GM12878 (cell line): ENCODE data around the gene CLDN5. TPM values are rescaled to one million over a fixed set of nuclear protein-coding genes. Genes with fewer than 3 reads are reported as not detected.
A peak's percentile ranks its signal among the peaks of the same experiment; 100 is the strongest.

Experiments
- ATAC-seq: fragments of 200-7000 bp; cut with Tn5 transposase; 3 replicates; pipeline ENCODE4 v1.9.1; 2020; ENCODE audit warnings: mild to moderate bottlenecking, moderate library complexity
- BruUV-seq: library from RNA; stranded (reverse); fragments of 400-500 nt; replicated peaks from 2 replicates; lab custom pipeline; 2021; lab: Mats Ljungman, UMichigan
- CTCF ChIA-PET: fragments of 300-600 bp; sonication (Branson Sonifier 250); formaldehyde crosslinking; extraction: SDS; loops from one replicate; lab custom pipeline; 2021; ENCODE audit warnings: inconsistent platforms; lab: Yijun Ruan, JAX
- POLR2A ChIA-PET: fragments of 350-600 bp; formaldehyde crosslinking; extraction: SDS; loops from one replicate; lab custom pipeline; 2021; ENCODE audit warnings: inconsistent platforms; lab: Charles Lee
- RAD21 ChIA-PET: fragments of 300-600 bp; sonication (Branson Sonifier 250); formaldehyde crosslinking; loops from one replicate; lab custom pipeline; 2023; ENCODE audit warnings: antibody characterized with exemption; ENCODE audit not compliant: unreplicated experiment; lab: Charles Lee
- SMC1A ChIA-PET: fragments of 300-600 bp; sonication (Branson Sonifier 250); formaldehyde crosslinking; loops from one replicate; lab custom pipeline; 2023; ENCODE audit not compliant: unreplicated experiment, uncharacterized antibody; lab: Charles Lee
- DNase-seq: peaks from one replicate; pipeline ENCODE4 v3.0.0-alpha.2; 2011; ENCODE audit warnings: low read depth, low spot score
- FAIRE-seq: peaks from 3 replicates; lab custom pipeline; 2011; peaks lifted over from hg19 to GRCh38; lab: Jason Lieb, UNC
- H2AFZ ChIP-seq: 2 replicates; pipeline ENCODE4 v1.6.0; 2011; ENCODE audit warnings: low read depth, low read length, control low read depth; ENCODE audit not compliant: control insufficient read depth
- H3K27ac ChIP-seq: 2 replicates; pipeline ENCODE4 v1.5.1; 2011; ENCODE audit warnings: control low read depth; ENCODE audit not compliant: control insufficient read depth, insufficient read depth
- H3K27me3 ChIP-seq, 2 experiments: replicated peaks in 1 of 2; 2 replicates each; pipeline versions ENCODE4 v1.6.0 to v1.6.1; 2011; ENCODE audit warnings: low read length in 1 of 2; ENCODE audit not compliant: control insufficient read depth in 2 of 2, insufficient read depth in 2 of 2
- H3K36me3 ChIP-seq, 2 experiments: 2 replicates each; pipeline ENCODE4 v1.5.1; 2011; ENCODE audit warnings: low read length in 1 of 2; ENCODE audit not compliant: control insufficient read depth in 2 of 2, insufficient read depth in 2 of 2
- H3K4me1 ChIP-seq: 2 replicates; pipeline ENCODE4 v1.6.1; 2011; ENCODE audit warnings: mild to moderate bottlenecking, low read length, moderate library complexity, mixed read lengths; ENCODE audit not compliant: control insufficient read depth, insufficient read depth
- H3K4me2 ChIP-seq: 2 replicates; pipeline ENCODE4 v1.6.0; 2011; ENCODE audit warnings: control low read depth; ENCODE audit not compliant: control insufficient read depth, insufficient read depth
- H3K4me3 ChIP-seq: fragments of 200-600 bp; sonication (generic); 2 replicates; pipeline ENCODE4 v1.5.1; 2016
- H3K79me2 ChIP-seq: 2 replicates; pipeline ENCODE4 v1.6.0; 2011; ENCODE audit warnings: low read length; ENCODE audit not compliant: control insufficient read depth, insufficient read depth
- H3K9ac ChIP-seq: 2 replicates; pipeline ENCODE4 v1.8.0; 2011; ENCODE audit warnings: low read length, control low read depth, mixed read lengths; ENCODE audit not compliant: control insufficient read depth, insufficient read depth
- H3K9me3 ChIP-seq: replicated peaks from 3 replicates; pipeline ENCODE4 v1.5.1; 2011; ENCODE audit warnings: mild to moderate bottlenecking, low read length; ENCODE audit not compliant: control insufficient read depth, insufficient read depth
- H4K20me1 ChIP-seq: 2 replicates; pipeline ENCODE4 v1.6.0; 2011; ENCODE audit not compliant: control insufficient read depth, insufficient read depth
- BRCA1 ChIP-seq: IDR thresholded peaks from 2 replicates; pipeline ENCODE4 v1.6.1; 2011; ENCODE audit warnings: low read depth, low read length, improper control_type of control experiment
- POLR2AphosphoS2 ChIP-seq: IDR thresholded peaks from 2 replicates; pipeline ENCODE4 v1.6.1; 2011; ENCODE audit warnings: low read depth, mild to moderate bottlenecking, low read length, improper control_type of control experiment, moderate library complexity
- RBBP5 ChIP-seq: fragments of 200-600 bp; sonication (generic); conservative IDR thresholded peaks from 2 replicates; pipeline ENCODE4 v1.6.1; 2016
- RUNX3 ChIP-seq: IDR thresholded peaks from 2 replicates; pipeline ENCODE4 v1.6.1; 2012; ENCODE audit warnings: low read length, inconsistent platforms
- TBL1XR1 ChIP-seq: IDR thresholded peaks from 2 replicates; pipeline ENCODE4 v1.6.1; 2012; ENCODE audit warnings: low read depth, low read length, improper control_type of control experiment
- ZZZ3 ChIP-seq: IDR thresholded peaks from 2 replicates; pipeline ENCODE4 v1.6.1; 2011; ENCODE audit warnings: low read depth; ENCODE audit not compliant: control insufficient read depth, insufficient read length
- WGBS: methylation state at CpG from one replicate; pipeline ENCODE4 v1.1.6; 2016; ENCODE audit warnings: low lambda C conversion rate; ENCODE audit not compliant: insufficient replicate concordance, insufficient coverage; ENCODE audit errors: missing lambda C conversion rate; 5-methylcytosine and 5-hydroxymethylcytosine counted together
- in situ Hi-C: fragments of 300-500 bp; cut with MboI; formaldehyde crosslinking; loops from 9 replicates; pipeline ENCODE4 v1.14.3; 2018; ENCODE audit warnings: mixed read lengths
- intact Hi-C: fragments of 100-400 bp; cut with micrococcal nuclease; formaldehyde crosslinking; loops from one replicate; pipeline ENCODE4 v1.14.2; 2022; ENCODE audit not compliant: unreplicated experiment
- polyA plus RNA-seq, 11 experiments: library from polyadenylated mRNA; depleted of rRNA in 4 of 11; unstranded in 6 of 11; stranded (reverse) in 5 of 11; fragments of >200 nt; fragmentation: Nextera tagmentation in 4 of 11; fragmentation: Illumina TruSeq in 1 of 11; extraction: Ambion mirVana in 4 of 11; extraction: Trizol in 1 of 11; gene quantifications; 1 replicate in 1 of 11; 2 replicates in 10 of 11; pipeline versions ENCODE4 v1.2.1 to v1.2.3, GENCODE V29; 2011 to 2016; ENCODE audit warnings: inconsistent platforms in 2 of 11, missing spikeins in 2 of 11, low read depth in 1 of 11
- total RNA-seq, 4 experiments: library from RNA; depleted of rRNA in 3 of 4; stranded (reverse); fragments of >200 nt in 3 of 4; fragmentation: Illumina TruSeq in 1 of 4; extraction: Trizol in 1 of 4; gene quantifications; 2 replicates each; pipeline versions ENCODE4 v1.2.1 to v1.2.3, GENCODE V29; 2013 to 2021
- TF ChIP-seq, protein P1 (sequence below), 3 experiments: IDR thresholded peaks in 2 of 3; conservative IDR thresholded peaks in 1 of 3; 2 replicates each; pipeline ENCODE4 v1.5.1; 2011; ENCODE audit warnings: low read depth in 3 of 3, low read length in 3 of 3, mild to moderate bottlenecking in 3 of 3, control low read depth in 2 of 3, moderate library complexity in 2 of 3, inconsistent platforms in 1 of 3, mixed read lengths in 1 of 3; ENCODE audit not compliant: control insufficient read depth in 2 of 3, insufficient read depth in 1 of 3; ENCODE audit errors: extremely low read depth in 1 of 3

The CLDN5 gene
- total and polyA plus RNA-seq, 10 of the 15 experiments (the other 5 are each of a cell fraction or from before 2014, with no cell fraction given), result 0.15 TPM; not detected in 9

DNA sequence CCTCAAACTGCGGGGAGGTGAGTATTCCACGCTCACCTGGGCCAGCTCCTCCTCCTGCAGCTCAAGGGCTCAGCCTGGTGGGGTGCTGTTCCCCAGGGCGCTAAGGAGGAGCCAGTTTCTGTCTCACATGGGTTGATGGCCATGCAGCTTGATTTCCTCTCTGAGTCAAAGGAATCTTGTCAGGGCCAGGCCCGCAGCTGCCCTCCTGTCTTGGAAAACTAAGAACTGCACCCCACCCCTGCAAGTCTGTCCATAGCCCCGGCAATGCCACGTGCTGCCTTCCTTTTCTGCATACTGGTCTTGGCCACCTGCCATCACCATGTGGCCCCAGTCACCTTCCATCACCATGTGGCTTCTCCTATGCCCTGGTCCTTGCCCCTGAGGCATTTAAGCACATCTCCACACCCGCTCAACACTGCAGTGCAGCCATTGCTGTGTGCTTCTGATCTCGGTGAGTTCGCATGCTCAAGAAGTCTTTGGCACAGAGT lies 35.2 kb upstream of the CLDN5 start:
- no peak overlapping the region for H3K4me3 ChIP-seq
- no peaks in the 10 kb centered on the region for H3K36me3 ChIP-seq
- no TSS peak for BruUV-seq
- CTCF ChIA-PET, result interaction anchor here (0.8 to 1.1 kb wide), 2 partner anchors 32 to 71 kb away, joined by 3 read pairs; no protein-coding TSS in a partner anchor
- no peak overlapping the region for H3K9ac ChIP-seq
- no peak for DNase-seq
- intact Hi-C loops (no loop called here), in situ Hi-C loops (no loop called here)
- RAD21 ChIA-PET, result interaction anchor here (0.8 kb wide), 1 partner anchor 19 kb away, joined by 3 read pairs; no protein-coding TSS in a partner anchor
- no peaks in the 10 kb centered on the region for H3K79me2 ChIP-seq
- SMC1A ChIA-PET, result no interaction called here
- H3K9me3 ChIP-seq, result no peaks in the 10 kb centered on the region
- H3K27me3 ChIP-seq, result no peaks in the 10 kb centered on the region; a peak in 1 of 4 replicates
- H3K4me1 ChIP-seq, result no peaks in the 10 kb centered on the region
- H3K27ac ChIP-seq, result no peak overlapping the region
- no peak overlapping the region for H3K4me2 ChIP-seq
- H4K20me1 ChIP-seq, result no peaks in the 10 kb centered on the region
- no peak overlapping the region for H2AFZ ChIP-seq
- WGBS, result 48% methylated on average over 8 of the region's 9 CpGs
- TF ChIP-seq RBBP5, result no peak
- TF ChIP-seq ZZZ3, result no peak
- TF ChIP-seq RUNX3, result no peak
- no peak for TF ChIP-seq TBL1XR1
- TF ChIP-seq, protein P1, sequence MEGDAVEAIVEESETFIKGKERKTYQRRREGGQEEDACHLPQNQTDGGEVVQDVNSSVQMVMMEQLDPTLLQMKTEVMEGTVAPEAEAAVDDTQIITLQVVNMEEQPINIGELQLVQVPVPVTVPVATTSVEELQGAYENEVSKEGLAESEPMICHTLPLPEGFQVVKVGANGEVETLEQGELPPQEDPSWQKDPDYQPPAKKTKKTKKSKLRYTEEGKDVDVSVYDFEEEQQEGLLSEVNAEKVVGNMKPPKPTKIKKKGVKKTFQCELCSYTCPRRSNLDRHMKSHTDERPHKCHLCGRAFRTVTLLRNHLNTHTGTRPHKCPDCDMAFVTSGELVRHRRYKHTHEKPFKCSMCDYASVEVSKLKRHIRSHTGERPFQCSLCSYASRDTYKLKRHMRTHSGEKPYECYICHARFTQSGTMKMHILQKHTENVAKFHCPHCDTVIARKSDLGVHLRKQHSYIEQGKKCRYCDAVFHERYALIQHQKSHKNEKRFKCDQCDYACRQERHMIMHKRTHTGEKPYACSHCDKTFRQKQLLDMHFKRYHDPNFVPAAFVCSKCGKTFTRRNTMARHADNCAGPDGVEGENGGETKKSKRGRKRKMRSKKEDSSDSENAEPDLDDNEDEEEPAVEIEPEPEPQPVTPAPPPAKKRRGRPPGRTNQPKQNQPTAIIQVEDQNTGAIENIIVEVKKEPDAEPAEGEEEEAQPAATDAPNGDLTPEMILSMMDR (IDR thresholded peaks at IDR 0.05 in 2 of 3, conservative IDR thresholded peaks at IDR 0.05 in 1 of 3; ENCODE audit: control insufficient read depth in 2 of 3, extremely low read depth in 1 of 3, insufficient read depth in 1 of 3, low read depth in 3 of 3, low read length in 3 of 3), result 0 out of 6 replicates have a peak, but pooled peaks of 2 of the 3 experiments have one; percentile 3 to 8
- TF ChIP-seq POLR2AphosphoS2, result no peak
- no peak for TF ChIP-seq BRCA1
- POLR2A ChIA-PET, result no interaction called here
- peak; percentile 59; the same call in 2 of the 3 replicates for ATAC-seq
- no peak for FAIRE-seq
